Measurements from ENCODE around the gene BRD1. TPM values are rescaled to one million over a fixed set of nuclear protein-coding genes. Genes with fewer than 3 reads are reported as not detected.

The BRD1 gene
- total RNA-seq, 1 experiment from 2014 or later, result 28.2 TPM

DNA sequence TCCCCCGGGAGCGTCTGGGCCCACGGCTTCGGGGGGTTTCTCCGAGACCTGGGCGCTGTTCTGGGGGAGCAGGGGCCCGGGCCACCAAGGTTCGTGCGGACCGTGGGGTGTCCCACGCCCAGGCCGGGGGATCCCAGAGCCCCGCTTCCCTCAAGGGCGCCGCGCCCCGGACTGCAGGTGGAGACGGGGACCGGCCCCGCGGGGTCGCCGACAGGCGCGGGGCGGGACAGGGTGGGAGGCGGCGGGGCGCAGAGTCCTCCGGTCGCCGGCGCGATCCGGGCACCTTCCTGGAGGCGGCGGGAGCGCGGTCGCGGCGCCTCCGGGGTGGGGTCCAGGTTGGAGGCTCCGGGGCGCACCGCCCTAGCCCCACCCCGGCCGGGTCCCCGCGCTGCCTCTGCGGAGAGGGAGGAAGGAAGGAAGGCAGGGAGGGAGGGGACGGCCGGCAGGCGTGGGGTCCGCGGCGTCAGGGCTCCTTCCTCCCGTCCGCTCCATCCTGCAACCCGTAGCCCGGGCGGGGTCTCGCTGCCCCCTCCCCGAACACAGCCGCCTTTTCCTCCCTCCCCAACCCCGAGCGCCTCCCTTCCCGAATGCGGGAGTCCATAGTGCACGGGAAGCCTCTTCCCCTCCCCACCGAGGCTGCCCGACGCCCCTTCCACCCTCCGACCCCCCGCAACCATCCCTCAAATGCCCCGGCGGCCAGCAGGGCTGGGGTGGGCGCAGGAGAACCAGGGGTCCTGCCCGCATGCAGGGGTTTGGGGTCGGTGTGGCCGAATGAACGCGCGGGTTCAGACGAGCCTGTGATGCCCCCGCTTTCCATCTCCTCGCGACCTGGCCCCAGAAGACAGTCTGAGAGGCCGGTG lies 21.7 kb upstream of the BRD1 start:
- no peak overlapping the region for H3K4me3 ChIP-seq
- H3K27me3 ChIP-seq (replicated peaks), result peaks cover 55% of the 10 kb centered on the region
- DNase-seq (ENCODE audit: low read depth in 1 of 2, low spot score in 2 of 2), result no peak
- H3K4me1 ChIP-seq (replicated peaks), result peaks cover 7% of the 10 kb centered on the region; the same call in 1 of the 2 replicates
- no peak overlapping the region for H3K27ac ChIP-seq
- no peaks in the 10 kb centered on the region for H3K36me3 ChIP-seq
- H3K9me3 ChIP-seq (replicated peaks), result no peaks in the 10 kb centered on the region; the same call in 1 of the 2 replicates

DNA sequence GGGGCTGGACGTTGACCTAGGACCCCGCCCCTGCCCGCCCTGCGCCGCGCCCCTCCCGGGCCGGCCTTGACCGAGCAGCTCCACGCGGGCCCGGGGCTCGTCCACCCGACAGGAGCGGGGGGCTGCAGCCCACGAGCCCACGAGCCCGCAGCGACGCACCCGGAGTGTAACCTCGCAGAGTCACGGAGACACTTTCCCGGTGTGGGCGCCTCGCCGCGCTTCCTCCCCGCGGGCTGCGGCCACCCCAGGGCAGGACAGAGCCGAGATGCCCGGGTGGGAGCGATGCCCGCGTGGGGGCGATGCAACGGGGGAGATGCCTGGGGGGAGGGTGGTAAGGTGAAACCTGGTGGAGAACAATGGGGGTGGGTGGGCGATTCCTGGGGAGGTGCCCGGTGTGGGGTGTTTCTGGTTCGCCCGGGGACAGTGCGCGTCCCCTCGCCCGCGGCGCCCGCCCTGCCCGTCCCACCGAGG lies 21.1 kb upstream of the BRD1 start:
- no peak overlapping the region for H3K4me3 ChIP-seq

DNA sequence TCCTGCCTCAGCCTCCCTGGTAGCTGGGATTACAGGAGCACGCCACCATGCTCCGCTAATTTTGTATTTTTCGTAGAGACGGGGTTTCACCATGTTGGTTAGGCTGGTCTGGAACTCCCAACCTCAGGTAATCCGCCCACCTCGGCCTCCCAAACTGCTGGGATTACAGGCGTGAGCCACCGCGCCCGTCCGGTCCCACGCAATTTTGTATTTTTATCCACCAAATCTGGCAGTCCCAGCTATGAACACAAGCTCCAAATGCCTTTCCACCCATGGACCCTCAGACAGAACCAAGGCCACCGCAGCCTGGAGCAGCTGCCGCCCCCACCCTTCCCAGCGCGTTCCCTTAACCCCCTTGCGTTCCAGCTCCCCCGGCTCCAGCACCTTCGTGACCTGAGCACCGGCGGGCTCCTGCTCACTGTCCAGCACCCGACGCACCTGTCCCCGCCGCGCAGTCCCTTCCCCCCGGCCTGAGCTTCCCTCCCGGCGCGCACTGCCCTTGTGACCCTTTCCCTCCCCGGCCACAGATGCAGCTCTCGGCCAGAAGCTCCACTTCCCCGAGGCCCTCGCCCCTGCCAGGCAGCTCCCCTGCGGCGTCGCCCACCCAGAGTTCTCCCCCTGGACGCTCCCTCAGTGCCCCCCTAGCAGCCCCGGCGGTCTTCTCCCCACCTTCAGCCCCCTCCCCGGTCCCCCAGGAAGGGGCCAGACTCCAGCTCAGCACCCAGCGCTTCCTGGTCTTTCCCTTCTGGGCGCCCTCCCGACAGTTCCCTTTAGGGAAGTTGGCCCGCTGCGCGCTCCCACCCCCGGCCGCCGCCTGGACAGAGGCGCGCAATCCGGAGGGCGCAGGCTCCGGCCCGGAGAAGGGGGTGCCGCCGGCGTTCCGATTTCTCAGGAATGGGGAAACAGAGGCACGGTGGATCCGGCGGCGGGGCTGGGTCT lies 20.3 kb upstream of the BRD1 start:
- peaks cover 64% of the 10 kb centered on the region for H3K27me3 ChIP-seq (replicated peaks)
- no peaks in the 10 kb centered on the region; the same call in 1 of the 2 replicates for H3K9me3 ChIP-seq (replicated peaks)

More for the DNA sequence above, 21.1 kb upstream of the BRD1 start:
- Histone ChIP-seq H3K36me3 (no peaks in the 10 kb centered on the region), H3K27ac (no peak overlapping the region), H3K4me1 (replicated peaks) (peaks cover 7% of the 10 kb centered on the region; the same call in 1 of the 2 replicates), H3K9me3 (replicated peaks) (no peaks in the 10 kb centered on the region; the same call in 1 of the 2 replicates), H3K27me3 (replicated peaks) (peaks cover 62% of the 10 kb centered on the region)
- DNase-seq (ENCODE audit: low read depth in 1 of 2, low spot score in 2 of 2), result no peak

DNA sequence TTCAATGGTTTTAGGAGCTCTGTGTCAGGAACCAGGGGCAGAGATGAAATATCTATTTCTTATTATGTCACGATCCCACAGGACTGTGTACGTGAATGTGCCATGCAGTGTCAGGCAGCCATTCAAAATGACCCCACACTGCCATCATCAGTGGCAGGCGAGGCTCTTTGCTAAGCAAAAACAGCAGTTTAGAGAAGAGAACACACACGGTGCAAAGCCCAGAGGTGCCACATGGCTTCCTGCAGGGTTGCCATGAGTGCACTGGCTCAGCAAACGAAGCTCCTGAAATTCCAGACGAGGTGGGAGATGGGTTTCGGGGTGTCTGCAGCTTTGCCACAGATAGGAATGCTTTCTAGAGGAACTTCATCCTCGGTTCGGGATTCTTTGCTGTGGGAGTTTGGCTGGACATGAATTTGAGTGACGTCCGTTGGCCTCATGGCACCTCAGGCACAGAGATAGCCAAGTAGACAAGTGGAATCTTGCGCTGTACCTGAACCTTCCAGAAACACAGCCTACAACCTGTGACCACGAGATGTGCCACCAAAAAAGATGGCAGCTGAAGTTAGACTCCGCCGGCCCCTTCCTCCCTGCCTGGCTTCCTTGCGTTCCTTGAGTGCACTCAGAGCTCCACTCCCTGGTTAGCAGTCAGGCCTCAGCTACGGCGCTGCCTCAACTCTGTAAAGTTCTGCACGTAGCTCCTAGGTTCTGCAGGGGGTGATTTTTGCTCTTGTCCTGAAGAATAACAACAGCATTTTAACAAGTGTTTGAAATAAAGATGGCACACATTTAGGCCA lies 18.2 kb upstream of the BRD1 start:
- peaks cover 7% of the 10 kb centered on the region; the same call in 1 of the 2 replicates for H3K4me1 ChIP-seq (replicated peaks)
- no peak overlapping the region for H3K27ac ChIP-seq
- no peaks in the 10 kb centered on the region for H3K36me3 ChIP-seq
- H3K4me3 ChIP-seq, result no peak overlapping the region
- DNase-seq (ENCODE audit: low read depth in 1 of 2, low spot score in 2 of 2), result no peak
- no peaks in the 10 kb centered on the region; the same call in 1 of the 2 replicates for H3K9me3 ChIP-seq (replicated peaks)
- peaks cover 73% of the 10 kb centered on the region for H3K27me3 ChIP-seq (replicated peaks)

More for the DNA sequence above, 20.3 kb upstream of the BRD1 start:
- Histone ChIP-seq H3K4me3 (no peak overlapping the region), H3K4me1 (replicated peaks) (peaks cover 7% of the 10 kb centered on the region; the same call in 1 of the 2 replicates), H3K36me3 (no peaks in the 10 kb centered on the region), H3K27ac (no peak overlapping the region)
- no peak for DNase-seq (ENCODE audit: low read depth in 1 of 2, low spot score in 2 of 2)

DNA sequence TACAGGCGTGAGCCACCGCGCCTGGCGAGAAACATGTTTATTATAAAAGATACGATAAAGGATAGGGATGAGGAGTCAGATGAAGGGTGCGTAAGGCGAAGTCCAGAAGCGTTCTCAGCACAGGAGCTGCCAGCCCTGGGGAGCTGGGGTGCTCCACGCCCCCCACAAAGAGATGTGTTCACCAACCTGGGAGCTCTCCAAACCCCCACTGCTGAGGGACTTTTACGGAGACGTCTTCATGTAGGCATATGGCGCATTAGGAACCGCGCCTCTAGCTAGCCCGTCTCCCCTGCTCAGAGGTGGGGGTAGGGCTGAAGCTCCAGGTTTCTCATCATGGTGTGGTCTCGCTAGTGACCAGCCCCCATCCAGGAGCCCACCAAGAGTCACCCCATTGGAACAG lies 17.6 kb upstream of the BRD1 start:
- Histone ChIP-seq H3K9me3 (replicated peaks) (no peaks in the 10 kb centered on the region; the same call in 1 of the 2 replicates), H3K27me3 (replicated peaks) (peaks cover 67% of the 10 kb centered on the region)

DNA sequence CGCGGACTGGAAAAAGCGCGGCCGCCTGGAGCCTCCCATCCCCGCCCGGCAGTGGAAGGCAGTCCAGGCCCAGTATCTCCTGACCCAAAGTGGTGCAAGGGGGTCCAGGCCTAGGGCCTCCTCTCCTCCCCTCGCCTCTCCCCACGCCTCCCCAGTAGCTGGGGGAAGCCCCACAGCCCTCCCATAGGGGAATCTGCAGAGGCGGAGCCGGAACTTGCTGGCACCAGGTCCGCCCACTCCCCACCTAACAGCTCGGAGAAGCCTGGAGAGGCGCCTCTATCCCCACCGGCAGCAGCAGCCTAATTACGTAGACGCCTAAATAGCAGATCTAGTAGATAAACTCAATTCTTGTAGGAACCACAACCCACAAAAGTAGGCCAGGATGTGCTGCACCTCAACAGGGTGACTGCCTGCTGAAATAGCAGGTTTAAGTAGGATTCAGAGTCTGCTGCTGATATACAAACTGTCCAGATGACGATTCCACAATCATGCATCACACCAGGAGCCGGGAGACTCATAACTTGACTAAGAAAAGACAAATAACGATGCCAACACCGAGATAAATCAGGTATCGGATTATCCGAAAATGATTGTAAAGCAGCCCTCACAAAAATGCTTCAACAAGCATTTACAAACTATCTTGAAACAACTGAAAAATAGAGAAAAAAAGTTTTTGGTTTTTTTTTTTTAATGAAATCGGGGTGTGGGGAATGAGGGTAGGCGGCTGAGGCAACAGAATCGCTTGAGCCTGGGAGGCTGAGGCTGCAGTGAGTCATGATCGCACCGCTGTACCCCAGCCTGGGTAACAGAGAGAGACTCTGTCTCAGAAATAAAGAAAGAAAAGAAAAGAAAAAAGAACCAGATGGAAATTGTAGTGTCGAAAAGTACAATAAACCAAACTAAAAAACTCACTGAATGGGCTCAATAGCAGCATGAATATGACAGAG lies 11.4 kb upstream of the BRD1 start:
- H3K27ac ChIP-seq, result no peak overlapping the region
- peaks cover 29% of the 10 kb centered on the region for H3K27me3 ChIP-seq (replicated peaks)
- H3K4me1 ChIP-seq (replicated peaks), result no peaks in the 10 kb centered on the region
- H3K9me3 ChIP-seq (replicated peaks), result no peaks in the 10 kb centered on the region
- no peak overlapping the region for H3K4me3 ChIP-seq
- H3K36me3 ChIP-seq, result no peaks in the 10 kb centered on the region
- no peak for DNase-seq (ENCODE audit: low read depth in 1 of 2, low spot score in 2 of 2)

More for the DNA sequence above, 17.6 kb upstream of the BRD1 start:
- no peak overlapping the region for H3K4me3 ChIP-seq
- DNase-seq (ENCODE audit: low read depth in 1 of 2, low spot score in 2 of 2), result no peak
- peaks cover 7% of the 10 kb centered on the region; the same call in 1 of the 2 replicates for H3K4me1 ChIP-seq (replicated peaks)
- H3K36me3 ChIP-seq, result no peaks in the 10 kb centered on the region
- H3K27ac ChIP-seq, result no peak overlapping the region

DNA sequence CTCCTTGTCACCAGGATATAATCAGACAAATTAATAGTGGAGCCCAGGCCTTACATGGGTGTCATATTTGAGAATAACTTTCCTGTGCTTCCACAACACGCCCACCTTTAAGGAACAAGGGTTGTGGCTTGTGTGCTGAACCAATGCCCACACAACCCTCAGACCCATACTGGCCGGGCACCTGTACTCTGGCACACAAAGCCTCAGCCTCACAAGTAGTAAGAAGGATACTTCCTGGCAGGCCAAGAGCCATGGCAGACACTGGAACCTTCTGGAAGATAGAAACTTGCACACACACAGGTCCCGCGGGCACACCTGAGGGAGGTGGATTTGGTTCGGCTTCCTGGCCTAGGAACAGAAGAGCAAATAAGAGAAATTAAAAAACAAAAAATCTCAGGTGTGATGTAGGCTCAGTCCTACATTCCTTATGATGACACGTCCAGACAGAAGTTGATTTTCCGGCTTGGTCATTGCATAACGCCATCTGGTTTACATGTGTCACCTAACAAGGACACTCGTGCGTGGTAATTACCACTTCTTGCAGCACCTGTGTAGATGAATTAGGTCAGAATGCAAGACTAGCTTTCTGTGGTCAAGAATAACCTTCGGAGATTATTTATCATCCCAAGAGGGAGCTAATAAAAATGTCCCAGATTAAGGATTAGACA lies 5.8 kb upstream of the BRD1 start:
- H3K4me1 ChIP-seq (replicated peaks), result no peaks in the 10 kb centered on the region
- peaks cover 27% of the 10 kb centered on the region for H3K27me3 ChIP-seq (replicated peaks)
- 0 out of 2 replicates have a peak, but pooled peaks cover 2% of the 10 kb centered on the region for H3K9me3 ChIP-seq (replicated peaks)
- H3K36me3 ChIP-seq, result no peaks in the 10 kb centered on the region
- no peak overlapping the region for H3K4me3 ChIP-seq
- H3K27ac ChIP-seq, result no peak overlapping the region
- DNase-seq (ENCODE audit: low read depth in 1 of 2, low spot score in 2 of 2), result no peak

DNA sequence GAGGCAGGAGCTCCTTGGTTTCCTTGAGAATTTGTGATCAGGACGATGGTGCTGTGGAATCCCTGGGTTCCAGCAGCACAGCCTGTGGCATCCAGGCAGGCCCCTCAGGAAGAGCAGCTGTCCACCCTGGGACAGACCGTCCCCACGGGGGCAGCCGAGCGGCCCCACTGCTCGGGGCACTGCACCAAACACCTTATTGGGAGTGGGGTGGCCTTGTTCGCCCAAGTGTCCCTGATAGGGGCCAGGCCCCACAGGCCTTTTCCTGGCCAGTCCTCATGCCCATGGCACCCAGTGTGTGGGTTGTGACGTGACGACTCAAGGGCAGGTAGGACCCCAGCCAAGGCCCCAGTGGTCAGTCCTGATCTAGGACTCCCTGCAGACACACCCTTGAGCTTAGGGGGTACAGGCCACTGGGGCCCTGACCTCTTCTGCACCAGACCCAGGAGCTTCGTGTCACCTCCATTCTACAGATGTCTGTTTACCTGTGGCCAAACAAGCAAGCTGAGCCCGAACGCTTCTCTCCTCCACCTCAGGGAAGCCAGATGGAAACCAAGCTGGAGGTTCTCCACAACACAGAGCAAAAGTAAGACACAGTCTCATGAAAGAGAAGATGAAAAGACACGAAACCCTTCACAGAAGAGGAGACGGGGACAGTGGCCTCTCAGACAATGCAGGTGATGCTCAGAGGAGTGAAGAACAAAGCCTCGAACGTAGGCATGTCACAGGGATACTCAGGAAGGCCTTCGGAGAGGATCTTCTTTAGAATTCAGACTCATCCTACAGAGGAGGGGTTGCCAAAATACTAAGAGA lies 1.6 kb upstream of the BRD1 start:
- H3K9me3 ChIP-seq (replicated peaks), result 0 out of 2 replicates have a peak, but pooled peaks cover 2% of the 10 kb centered on the region
- H3K36me3 ChIP-seq, result peaks cover 21% of the 10 kb centered on the region
- peaks cover 14% of the 10 kb centered on the region for H3K4me1 ChIP-seq (replicated peaks)
- H3K27me3 ChIP-seq (replicated peaks), result peaks cover 14% of the 10 kb centered on the region
- no peak overlapping the region for H3K4me3 ChIP-seq
- H3K27ac ChIP-seq, result no peak overlapping the region
- no peak for DNase-seq (ENCODE audit: low read depth in 1 of 2, low spot score in 2 of 2)

DNA sequence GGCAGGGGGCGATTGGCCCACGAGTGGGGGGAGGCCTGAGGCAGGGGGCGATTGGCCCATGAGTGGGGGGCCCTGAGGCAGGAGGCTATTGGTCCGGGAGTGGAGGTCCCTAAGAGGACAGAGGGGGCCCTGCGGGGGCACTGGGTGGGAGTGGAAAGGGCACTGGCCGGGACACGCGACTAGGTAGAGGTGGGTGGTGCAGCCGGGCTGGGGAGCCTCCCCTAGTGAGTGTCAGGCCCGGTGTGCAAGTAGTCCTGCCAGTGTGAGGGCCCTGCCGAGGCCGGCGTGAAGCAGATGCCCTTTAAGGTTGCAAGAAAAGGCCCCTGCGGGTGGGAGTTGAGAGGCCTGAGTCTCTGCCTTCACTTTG lies 909 bp upstream of the BRD1 start:
- Histone ChIP-seq H3K36me3 (peaks cover 28% of the 10 kb centered on the region), H3K27me3 (replicated peaks) (peaks cover 9% of the 10 kb centered on the region), H3K4me1 (replicated peaks) (peaks cover 14% of the 10 kb centered on the region), H3K27ac (no peak overlapping the region), H3K4me3 (no peak overlapping the region), H3K9me3 (replicated peaks) (0 out of 2 replicates have a peak, but pooled peaks cover 2% of the 10 kb centered on the region)
- DNase-seq (ENCODE audit: low read depth in 1 of 2, low spot score in 2 of 2), result no peak

DNA sequence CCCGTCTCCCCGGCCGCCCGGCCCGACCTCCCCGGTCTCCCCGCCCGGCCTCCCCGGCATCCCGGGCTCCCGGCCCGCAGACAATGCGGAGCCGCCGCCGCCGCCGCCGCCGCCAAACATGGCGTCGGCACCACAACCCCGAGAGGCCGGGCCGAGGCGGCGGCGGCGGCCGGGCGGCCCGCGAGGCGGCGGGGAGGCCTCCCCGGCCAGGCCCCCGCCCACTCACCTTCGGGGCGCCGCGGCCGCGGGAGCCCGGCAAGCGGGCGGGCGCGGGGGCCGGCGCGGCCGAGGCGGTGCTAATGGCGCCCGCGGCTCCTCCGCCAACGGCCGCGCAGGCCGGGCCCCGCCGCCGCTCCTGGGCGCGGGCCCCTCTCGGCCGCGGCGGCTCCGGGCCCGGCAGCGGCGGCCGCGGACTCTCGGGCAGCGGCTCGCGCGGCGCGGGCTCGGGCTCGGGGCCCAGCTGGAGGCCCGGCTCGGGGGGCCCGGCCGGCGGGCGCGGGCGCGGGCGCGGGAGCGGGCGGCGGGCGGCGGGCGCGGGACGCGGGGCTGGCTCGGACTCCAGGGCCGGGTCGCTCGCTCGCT lies 311 bp downstream of the BRD1 start:
- DNase-seq (ENCODE audit: low read depth in 1 of 2, low spot score in 2 of 2), result no peak
- Histone ChIP-seq H3K27me3 (replicated peaks) (no peaks in the 10 kb centered on the region), H3K4me1 (replicated peaks) (peaks cover 14% of the 10 kb centered on the region), H3K36me3 (peaks cover 40% of the 10 kb centered on the region), H3K4me3 (peak overlapping the region; percentile 97), H3K27ac (peak overlapping the region; percentile 83), H3K9me3 (replicated peaks) (0 out of 2 replicates have a peak, but pooled peaks cover 2% of the 10 kb centered on the region)
